Suprapubic skin (tissue), 3 donors: ENCODE results near the gene SMG9.

Experiments
- POLR2A ChIP-seq, 2 donors: fragments of 450-650 bp; IDR thresholded peaks; one replicate each; pipeline ENCODE4 v1.6.1; 2017; ENCODE audit warnings: antibody characterized with exemption in 2 of 2, mild to moderate bottlenecking in 2 of 2, moderate library complexity in 2 of 2
- TF ChIP-seq, protein P1 (sequence below), 2 donors: fragments of 200-600 bp in 1 of 2; fragments of 450-650 bp in 1 of 2; sonication (generic) in 1 of 2; IDR thresholded peaks; one replicate each; pipeline ENCODE4 v1.5.1; 2016 to 2019; ENCODE audit warnings: antibody characterized with exemption in 2 of 2, mild to moderate bottlenecking in 1 of 2, moderate library complexity in 1 of 2

DNA sequence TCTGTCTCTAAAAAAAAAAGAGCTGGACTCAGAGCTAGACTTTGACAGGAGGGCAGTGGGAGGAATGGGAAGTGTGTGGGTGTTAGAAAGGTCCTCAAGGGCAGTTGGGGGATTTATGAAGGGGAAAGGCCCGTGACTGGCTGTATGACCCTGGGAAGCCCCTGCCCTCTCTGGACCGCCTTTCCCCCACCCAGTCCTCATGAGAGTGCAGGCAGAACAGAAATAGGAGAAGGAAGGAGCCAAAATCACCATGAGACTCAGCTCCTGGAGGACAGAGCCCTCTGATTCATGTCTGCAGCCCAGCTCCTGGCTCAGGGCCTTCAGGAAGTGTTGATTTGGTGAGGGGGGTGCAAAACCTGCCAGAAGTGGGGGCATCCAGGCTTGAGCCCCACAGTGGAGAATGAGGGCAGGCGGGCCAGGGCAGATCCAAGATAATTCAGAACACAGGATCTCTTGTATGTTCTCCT is 8.7 kb upstream of the SMG9 start:
- no peak for TF ChIP-seq POLR2A (IDR thresholded peaks at IDR 0.05)
- TF ChIP-seq, protein P1, sequence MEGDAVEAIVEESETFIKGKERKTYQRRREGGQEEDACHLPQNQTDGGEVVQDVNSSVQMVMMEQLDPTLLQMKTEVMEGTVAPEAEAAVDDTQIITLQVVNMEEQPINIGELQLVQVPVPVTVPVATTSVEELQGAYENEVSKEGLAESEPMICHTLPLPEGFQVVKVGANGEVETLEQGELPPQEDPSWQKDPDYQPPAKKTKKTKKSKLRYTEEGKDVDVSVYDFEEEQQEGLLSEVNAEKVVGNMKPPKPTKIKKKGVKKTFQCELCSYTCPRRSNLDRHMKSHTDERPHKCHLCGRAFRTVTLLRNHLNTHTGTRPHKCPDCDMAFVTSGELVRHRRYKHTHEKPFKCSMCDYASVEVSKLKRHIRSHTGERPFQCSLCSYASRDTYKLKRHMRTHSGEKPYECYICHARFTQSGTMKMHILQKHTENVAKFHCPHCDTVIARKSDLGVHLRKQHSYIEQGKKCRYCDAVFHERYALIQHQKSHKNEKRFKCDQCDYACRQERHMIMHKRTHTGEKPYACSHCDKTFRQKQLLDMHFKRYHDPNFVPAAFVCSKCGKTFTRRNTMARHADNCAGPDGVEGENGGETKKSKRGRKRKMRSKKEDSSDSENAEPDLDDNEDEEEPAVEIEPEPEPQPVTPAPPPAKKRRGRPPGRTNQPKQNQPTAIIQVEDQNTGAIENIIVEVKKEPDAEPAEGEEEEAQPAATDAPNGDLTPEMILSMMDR (IDR thresholded peaks at IDR 0.05) = no peak
